ENCODE measurements around the gene LLGL1.

DNA sequence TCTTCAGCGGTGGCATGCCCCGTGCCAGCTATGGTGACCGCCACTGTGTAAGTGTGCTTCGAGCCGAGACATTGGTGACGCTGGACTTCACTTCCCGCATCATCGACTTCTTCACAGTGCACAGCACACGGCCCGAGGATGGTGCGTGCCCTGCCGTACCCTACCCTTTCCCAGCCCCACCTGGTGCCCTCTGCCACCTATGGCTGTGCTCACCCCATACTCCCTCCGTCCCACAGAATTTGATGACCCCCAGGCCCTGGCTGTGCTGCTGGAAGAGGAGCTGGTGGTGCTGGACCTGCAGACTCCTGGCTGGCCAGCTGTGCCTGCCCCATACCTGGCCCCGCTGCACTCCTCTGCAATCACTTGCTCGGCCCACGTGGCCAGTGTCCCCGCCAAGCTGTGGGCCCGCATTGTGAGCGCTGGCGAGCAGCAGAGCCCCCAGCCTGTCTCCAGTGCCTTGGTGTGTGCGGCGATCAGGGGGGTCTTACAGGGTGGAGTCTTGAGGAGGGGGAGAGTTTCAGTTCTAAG, 9.5 kb downstream of the LLGL1 start:
- TF ChIP-seq POLR2AphosphoS5 (IDR thresholded peaks at IDR 0.05; ENCODE audit: low read depth, low read length) (no peak), FOXP2 (optimal IDR thresholded peaks at IDR 0.05; ENCODE audit: borderline replicate concordance, extremely low read depth, extremely low read length, insufficient read depth) (no peak), TAF1 (IDR thresholded peaks at IDR 0.05; ENCODE audit: borderline replicate concordance, insufficient read depth, low read length) (no peak)
- TF ChIP-seq, protein P1, sequence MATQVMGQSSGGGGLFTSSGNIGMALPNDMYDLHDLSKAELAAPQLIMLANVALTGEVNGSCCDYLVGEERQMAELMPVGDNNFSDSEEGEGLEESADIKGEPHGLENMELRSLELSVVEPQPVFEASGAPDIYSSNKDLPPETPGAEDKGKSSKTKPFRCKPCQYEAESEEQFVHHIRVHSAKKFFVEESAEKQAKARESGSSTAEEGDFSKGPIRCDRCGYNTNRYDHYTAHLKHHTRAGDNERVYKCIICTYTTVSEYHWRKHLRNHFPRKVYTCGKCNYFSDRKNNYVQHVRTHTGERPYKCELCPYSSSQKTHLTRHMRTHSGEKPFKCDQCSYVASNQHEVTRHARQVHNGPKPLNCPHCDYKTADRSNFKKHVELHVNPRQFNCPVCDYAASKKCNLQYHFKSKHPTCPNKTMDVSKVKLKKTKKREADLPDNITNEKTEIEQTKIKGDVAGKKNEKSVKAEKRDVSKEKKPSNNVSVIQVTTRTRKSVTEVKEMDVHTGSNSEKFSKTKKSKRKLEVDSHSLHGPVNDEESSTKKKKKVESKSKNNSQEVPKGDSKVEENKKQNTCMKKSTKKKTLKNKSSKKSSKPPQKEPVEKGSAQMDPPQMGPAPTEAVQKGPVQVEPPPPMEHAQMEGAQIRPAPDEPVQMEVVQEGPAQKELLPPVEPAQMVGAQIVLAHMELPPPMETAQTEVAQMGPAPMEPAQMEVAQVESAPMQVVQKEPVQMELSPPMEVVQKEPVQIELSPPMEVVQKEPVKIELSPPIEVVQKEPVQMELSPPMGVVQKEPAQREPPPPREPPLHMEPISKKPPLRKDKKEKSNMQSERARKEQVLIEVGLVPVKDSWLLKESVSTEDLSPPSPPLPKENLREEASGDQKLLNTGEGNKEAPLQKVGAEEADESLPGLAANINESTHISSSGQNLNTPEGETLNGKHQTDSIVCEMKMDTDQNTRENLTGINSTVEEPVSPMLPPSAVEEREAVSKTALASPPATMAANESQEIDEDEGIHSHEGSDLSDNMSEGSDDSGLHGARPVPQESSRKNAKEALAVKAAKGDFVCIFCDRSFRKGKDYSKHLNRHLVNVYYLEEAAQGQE (IDR thresholded peaks at IDR 0.05; ENCODE audit: insufficient read depth in 1 of 2, low read depth in 2 of 2, low read length in 2 of 2) = no peak

Measured in PFSK-1 (cell line).